GM21515 (cell line): Measurements from ENCODE around the gene KRTAP10-11.
"Not testable (repeated sequence)": the region's sequence is repeated elsewhere in the genome, so short reads cannot be mapped to it uniquely, and the experiment has no call there.

Experiments used
- ATAC-seq: cut with Tn5 transposase; IDR thresholded peaks from one replicate; pipeline ENCODE4 v1.9.1; 2021; ENCODE audit not compliant: unreplicated experiment

KRTAP10-11 gene, protein sequence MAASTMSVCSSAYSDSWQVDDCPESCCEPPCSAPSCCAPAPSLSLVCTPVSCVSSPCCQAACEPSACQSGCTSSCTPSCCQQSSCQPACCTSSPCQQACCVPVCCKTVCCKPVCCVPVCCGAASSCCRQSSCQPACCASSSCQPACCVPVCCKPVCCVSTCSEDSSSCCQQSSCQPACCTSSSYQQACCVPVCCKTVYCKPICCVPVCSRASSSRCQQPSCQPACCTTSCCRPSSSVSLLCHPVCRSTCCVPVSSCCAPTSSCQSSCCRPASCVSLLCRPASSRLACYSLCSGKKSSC

DNA sequence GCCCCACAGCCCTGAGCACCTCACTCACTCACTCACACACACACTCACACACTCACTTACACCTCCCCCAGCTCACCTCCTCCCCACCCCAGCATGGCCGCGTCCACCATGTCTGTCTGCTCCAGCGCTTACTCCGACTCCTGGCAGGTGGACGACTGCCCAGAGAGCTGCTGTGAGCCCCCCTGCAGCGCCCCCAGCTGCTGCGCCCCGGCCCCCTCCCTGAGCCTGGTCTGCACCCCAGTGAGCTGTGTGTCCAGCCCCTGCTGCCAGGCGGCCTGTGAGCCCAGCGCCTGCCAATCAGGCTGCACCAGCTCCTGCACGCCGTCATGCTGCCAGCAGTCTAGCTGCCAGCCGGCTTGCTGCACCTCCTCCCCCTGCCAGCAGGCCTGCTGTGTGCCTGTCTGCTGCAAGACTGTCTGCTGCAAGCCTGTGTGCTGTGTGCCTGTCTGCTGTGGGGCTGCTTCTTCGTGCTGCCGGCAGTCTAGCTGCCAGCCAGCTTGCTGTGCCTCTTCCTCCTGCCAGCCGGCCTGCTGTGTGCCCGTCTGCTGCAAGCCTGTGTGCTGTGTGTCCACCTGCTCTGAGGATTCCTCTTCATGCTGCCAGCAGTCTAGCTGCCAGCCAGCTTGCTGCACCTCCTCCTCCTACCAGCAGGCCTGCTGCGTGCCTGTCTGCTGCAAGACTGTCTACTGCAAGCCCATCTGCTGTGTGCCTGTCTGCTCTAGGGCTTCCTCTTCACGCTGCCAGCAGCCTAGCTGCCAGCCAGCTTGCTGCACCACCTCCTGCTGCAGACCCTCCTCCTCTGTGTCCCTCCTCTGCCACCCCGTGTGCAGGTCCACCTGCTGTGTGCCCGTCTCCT lies at the start of gene KRTAP10-11:
KRTAP10-11 (plus strand) TSS at position 49 of the 856 bp plus-strand sequence; CDS start at position 94, 45 bp downstream.
- ATAC-seq: not testable (repeated sequence)

DNA sequence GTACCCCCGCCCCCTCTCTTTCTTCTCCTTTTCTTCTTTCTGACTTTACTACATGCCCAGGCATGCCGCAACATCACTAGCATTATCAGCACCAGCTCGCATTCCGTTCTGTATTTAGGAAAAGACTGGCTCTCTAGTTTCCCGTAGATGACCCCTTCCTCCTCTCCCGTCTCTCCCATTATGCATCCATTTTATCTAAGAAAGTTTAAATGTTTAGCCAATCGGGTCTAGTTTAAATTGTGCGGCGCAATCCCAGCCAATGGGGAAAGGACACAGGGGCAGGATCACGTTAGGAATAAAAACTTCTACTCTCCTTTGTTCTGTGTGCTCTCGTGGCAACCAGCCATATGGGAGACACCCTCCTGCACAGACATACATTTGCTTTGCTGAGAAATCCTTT lies 48.2 kb upstream of the KRTAP10-11 start:
- no peak for ATAC-seq

DNA sequence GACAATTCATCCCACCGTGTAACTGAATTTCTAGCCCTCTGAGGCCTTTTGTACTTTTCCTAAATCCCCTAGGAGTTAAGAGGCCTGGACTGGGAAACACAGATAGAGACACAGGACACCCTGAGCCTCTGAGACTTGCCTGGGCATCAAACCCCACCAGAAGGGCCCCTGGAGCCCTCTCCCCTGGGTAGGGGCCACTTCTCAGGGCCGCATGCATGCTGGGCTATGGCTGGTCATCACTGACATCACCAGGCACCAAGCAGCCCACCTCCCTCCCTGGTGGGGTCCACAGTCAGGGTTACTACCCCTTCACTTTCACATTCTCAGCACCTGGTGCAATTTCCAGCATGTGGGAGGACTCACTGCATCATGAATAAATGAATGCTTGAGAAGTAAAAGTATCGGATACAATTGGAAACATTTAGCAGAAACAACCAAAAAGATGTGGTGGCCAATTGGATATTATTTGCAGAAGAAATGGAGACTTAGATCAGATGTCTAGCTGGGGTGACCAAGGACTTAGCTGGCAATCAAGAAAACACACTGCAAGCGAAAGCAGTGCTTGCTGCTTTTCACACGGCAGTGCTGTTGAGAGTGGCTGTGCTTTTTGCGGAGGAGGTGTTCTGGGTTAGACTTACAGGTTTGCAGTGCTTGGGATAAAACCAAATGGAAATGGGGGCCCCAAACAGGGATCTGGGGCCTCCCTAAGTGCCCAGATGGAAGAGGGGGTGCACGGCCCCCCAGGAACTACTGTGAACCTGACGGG lies 46.8 kb upstream of the KRTAP10-11 start:
- no peak for ATAC-seq

DNA sequence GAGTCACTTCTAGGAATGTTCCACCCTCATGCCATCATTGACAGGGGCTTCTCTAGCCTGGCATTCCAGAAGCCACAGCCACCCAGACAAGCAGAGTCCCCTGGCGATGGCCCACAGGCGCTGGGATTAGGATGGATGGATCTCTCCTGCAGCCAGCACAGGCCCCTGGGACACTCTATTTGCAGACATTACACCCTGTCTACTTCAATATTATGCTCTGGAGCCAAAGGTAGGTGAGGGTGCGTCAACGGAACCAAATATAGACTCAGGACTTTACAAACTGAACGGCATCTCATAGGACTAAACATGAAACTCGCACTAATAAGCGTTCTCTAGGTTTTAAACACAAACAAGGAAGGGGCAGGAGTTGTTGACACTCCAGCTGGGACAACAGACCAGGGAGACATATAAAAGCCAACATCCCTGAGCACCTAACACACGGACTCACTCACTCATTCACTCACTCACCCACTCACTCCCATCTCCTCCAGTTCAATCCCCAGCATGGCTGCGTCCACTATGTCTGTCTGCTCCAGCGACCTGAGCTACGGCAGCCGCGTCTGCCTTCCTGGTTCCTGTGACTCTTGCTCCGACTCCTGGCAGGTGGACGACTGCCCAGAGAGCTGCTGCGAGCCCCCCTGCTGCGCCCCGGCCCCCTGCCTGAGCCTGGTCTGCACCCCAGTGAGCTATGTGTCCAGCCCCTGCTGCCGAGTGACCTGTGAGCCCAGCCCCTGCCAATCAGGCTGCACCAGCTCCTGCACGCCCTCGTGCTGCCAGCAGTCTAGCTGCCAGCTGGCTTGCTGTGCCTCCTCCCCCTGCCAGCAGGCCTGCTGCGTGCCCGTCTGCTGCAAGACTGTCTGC lies 45.9 kb upstream of the KRTAP10-11 start, which contains the start of gene KRTAP10-7:
KRTAP10-7 (plus strand) TSS at position 480 of the 861 bp plus-strand sequence; CDS start at position 505, 25 bp downstream.
- ATAC-seq: not testable (repeated sequence)

DNA sequence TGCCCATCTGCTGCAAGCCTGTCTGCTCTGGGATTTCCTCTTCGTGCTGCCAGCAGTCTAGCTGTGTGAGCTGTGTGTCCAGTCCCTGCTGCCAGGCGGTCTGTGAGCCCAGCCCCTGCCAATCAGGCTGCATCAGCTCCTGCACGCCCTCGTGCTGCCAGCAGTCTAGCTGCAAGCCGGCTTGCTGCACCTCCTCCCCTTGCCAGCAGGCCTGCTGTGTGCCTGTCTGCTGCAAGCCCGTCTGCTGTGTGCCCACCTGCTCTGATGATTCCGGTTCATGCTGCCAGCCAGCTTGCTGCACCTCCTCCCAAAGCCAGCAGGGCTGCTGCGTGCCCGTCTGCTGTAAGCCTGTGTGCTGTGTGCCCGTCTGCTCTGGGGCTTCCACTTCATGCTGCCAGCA lies 45.1 kb upstream of the KRTAP10-11 start:
- ATAC-seq: not testable (repeated sequence)

DNA sequence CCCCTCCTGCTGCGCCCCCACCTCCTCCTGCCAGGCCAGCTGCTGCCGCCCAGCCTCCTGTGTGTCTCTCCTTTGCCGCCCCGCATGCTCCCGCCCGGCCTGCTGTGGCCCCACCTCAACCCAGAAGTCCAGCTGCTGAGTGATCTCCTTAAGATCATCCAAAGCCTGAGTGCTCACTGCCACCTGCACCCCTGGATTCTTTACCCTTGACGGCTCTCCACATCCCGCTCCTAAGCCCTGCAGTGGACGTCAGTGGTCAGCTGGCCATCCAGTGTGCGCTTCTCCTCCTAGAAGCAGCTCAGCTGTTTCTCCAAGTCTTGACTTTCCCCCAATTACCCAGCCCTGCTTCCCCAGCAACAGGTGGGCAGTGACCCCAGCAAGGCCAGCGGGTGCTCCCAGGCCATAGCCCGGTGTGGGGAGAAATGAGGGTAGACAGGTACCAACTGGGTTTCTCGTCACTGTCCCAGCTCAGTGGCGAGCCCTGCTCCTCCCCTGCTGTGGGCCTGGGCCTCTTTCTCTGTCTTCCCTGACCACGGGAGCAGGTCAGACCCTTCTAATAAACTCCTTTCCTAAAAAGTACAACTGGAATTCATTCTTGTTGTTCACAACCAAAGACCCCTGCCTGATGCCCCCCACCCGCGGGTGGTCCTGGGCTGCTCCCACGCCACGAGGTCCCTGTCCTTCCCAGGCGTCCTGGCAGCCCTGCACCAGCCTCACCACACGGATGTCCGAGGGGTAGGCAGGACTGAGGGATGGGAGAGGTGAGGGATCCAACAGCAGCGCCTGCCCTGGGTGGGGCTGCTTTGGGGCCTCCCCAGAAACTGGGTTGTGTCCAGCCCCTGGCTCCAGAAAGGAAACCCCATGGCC lies 44.4 kb upstream of the KRTAP10-11 start:
- no peak for ATAC-seq

DNA sequence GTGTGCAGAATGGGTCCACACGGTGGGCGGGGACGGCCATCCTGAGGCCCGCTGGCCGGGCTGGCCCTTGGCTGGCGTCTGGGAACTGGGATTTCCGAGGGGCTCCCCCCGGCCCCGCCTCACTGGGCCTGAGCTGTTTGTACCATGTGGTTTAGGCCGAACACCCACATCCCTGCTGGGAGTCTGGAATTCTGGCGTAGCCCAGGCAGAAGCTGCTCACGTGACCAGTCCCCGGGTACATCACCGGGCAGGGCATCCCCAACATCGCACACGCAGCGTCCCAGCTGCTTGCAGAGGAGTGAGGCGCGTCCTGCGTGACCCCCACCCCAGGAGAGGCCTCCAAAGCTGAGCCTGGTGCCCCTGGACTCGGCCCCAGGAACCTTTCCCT lies 43.8 kb upstream of the KRTAP10-11 start:
- ATAC-seq: no peak

DNA sequence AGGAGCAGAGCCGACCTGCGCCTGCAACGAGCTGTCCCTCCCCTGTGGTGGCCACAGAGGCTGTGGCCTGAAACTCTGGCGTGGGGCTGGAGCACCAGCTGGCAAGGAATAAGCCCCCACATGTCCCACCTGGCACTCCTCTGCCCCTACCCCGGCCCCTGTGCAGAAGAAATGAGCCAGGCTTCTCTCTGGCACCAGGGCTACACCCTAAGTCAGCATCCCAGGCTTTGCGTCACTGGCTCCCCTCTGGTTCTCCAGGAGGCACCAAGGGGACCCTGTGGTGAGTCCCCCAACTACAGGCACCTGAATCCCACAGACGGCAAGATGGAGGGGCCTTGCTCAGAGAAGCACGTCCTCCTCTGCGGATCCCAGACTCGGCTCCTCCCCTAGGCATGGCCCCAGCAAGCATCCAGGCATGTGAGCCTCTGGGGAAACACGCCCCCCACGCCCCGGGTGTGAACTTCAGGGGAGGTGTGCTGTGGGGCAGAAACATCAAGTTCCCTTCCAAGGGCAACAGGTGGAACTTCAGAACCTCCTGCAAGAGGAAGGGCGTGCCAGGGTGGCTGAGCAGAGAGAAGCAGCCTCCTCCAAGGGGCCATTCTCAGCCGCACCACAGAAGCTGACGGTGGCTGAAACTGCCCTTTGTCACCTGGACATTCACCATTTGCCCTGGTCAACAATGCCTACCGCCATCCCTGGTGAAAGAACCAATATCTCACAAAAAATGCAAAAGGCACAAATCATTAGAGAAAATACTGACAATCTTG lies 42.9 kb upstream of the KRTAP10-11 start:
- no peak for ATAC-seq

DNA sequence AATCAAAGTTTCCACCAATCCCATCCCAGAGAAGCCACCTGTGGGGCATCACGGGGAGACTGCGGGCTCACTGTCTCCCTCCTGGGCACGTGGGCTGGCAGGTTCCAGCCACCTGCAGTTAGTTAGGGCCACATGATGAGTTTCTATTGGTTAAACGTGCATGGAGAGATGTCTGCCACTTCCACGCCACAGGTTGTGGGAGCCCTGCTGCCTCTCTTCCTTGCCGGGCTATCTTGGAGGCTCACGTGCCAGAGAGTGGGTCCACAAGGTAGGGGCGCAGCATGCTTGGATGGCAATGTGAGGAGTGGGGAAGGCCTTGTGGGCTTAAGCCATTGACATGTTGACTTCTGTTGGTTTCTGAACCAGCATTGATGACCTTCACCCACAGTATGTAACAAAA lies 42.3 kb upstream of the KRTAP10-11 start:
- no peak for ATAC-seq

DNA sequence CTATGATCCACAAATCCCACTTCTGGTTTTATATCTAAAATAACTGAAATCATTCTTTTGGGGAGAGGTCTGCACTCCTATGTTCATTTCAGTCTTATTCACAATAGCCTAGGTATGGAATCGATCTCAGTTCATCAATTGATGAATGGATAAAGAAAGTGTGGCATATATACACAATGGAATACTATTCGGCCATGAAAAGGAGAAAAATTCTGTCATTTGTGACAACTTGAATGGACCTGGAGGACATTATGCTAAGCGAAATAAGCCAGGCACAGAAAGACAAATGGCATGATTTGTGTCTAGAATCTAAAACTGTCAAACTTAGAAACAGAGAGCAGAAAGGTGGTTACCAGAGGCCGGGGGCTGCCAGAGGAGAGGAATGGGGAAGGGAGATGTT lies 39.7 kb upstream of the KRTAP10-11 start:
- ATAC-seq: no peak

DNA sequence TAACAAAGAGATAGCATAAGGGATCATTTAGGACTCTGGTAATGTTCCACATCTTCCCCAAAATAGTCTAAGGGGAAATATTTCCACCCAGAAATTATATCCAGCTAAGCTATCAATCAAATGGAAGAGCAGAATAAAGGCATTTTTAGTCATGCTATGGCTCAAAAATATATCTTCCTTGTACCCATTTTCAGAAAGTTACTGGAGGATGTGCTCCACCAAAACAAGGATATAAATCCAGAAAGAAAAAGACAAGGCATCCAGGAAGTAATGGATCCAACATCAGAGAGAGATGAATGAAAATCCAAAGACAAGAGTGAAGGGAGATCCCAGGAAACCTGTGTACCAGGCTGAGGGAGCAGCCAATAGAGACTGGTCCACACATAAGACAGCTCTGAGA lies 37.0 kb upstream of the KRTAP10-11 start:
- ATAC-seq: no peak

DNA sequence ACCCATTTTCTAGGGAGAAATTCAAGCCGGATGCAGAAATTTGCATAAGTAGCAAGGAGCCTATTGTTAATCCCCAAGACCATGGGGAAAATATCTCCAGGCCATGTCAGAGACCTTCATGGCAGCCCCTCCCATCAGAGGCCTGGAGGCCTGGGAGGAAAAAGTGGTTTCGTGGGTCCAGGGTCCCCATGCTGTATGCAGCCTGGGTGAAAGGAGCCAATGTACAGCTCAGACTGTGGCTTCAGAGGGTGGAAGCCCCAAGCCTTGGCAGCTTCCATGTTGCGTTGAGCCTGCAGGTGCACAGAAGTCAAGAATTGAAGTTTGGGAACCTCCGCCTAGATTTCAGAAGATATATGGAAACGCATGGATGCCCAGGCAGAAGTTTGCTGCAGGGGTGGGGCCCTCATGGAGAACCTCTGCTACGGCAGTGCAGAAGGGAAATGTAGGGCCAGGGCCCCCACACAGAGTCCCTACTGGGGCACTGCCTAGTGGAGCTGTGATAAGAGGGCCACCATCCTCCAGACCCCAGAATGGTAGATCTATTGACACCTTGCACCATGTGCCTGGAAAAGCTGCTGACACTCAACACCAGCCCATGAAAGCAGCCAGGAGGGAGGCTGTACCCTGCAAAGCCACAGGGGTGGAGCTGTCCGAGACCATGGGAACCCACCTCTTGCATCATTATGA lies 35.9 kb upstream of the KRTAP10-11 start:
- not testable (repeated sequence) for ATAC-seq

DNA sequence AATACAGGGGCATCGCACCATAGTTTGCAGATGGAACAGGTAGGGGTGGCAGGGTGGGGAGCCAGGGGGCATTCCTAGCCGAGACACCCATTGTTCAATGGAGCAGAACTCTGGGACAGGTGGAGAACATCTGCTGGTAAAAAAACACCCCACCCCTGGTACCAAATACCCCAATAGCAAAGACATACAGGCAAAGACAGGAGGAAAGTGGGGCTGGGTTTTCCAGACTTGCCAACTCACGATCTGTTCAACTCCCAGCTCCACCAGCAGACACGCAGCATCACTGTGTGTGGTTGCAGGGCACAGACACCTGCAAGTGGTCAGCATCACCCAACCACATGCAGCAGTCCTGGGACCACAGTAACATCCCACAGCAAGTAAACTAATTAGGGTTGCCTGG lies 34.7 kb upstream of the KRTAP10-11 start:
- ATAC-seq: no peak

DNA sequence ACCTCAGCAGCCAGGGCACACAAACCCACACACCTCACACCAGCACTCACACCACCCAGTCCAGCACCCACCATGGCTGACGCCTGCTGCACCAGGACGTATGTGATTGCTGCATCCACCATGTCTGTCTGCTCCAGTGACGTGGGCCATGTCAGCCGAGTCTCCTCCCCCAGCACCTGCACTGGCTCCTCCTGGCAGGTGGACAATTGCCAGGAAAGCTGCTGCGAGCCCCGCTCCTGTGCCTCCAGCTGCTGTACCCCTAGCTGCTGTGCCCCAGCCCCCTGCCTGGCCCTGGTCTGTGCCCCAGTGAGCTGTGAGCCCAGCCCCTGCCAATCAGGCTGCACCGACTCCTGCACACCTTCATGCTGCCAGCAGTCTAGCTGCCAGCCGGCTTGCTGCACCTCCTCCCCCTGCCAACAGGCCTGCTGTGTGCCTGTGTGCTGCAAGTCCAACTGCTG lies 34.2 kb upstream of the KRTAP10-11 start, which contains the start of gene KRTAP10-8:
KRTAP10-8 (plus strand) TSS at position 51 of the 458 bp plus-strand sequence; CDS start at position 73, 22 bp downstream.
- no peak for ATAC-seq

DNA sequence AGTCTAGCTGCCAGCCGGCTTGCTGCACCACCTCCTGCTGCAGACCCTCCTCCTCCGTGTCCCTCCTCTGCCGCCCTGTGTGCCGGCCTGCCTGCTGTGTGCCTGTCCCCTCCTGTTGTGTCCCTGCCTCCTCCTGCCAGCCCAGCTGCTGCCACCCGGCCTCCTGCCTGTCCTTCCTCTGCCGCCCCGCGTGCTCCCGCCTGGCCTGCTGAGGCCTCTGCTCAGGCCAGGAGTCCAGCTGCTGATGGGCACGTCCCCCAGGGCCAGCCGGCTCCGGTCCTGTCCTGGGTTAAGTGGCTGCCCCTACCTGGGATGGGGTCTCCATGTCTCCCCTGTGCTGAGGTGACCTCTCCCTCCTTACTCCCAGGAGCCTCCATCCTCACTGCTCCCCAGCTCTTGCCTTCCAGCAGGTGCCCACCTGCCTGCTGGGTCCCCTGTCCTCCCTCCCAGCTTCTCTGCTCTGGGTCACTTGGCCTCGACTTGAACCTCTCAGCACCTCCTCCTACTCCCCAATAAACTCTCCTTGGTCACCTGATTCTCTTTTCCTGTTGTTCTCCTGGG lies 33.5 kb upstream of the KRTAP10-11 start:
- no peak for ATAC-seq

DNA sequence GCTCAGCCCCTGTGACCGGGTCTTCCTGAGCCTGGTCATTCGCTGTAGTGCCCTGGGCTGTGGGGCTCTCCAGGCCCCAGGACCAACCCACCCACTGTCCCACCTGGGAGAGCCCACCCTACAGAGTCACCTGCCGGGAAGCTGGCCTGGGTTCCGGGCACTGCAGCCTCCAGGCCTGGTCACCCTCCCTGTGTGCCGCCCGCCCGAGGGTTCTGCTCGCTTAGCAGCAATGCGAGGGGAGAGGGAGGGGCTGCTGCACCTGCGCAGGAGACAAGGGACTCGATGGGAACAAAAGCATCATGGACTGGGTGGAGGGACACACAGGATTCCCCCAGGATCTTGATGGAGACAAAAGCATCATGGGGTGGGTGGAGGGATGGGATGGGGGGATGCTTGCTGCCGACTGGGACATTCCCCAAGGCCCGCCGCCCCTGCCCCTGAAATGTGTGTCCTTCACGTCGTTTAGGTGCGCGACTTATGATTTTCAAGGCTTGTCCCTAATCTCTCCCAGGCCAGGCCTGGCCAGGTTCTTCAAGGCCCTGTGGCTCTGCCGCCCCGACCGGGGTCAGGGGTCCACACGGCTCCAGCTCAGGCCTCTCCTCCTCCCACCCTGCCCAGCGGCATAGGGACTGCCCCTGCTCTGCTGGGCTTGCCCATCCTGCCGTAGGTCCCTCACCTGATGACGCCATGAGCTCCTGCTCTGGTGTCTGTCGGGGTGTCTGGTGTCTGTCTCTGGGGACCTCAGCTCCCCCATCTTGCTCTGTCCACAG lies 32.6 kb upstream of the KRTAP10-11 start:
- no peak for ATAC-seq

DNA sequence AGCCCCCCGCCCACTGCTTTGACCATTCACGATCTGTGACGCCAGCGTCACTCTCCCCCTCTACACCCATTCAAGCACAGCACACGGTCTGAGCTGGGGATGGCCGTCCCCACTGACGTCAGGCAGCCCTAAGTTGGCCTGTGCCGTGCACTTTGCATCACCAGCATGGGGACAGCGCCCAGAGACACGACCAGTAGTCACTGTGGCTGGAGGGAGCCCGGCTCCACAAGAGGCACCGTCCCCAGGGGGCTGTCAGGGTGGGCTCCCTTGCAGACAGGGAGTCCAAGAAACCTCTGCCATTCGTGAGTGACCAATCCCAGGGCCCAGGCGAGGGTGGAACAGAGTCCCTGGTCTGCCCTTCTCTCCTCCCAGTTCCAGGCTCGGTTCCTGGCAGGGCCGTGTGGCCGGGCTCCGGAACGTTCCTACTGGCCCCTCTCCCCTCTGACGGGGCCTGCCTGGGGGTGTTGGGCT lies 32.0 kb upstream of the KRTAP10-11 start:
- ATAC-seq: no peak
